ENCODE measurements around the gene SIL1.

SIL1 gene

DNA sequence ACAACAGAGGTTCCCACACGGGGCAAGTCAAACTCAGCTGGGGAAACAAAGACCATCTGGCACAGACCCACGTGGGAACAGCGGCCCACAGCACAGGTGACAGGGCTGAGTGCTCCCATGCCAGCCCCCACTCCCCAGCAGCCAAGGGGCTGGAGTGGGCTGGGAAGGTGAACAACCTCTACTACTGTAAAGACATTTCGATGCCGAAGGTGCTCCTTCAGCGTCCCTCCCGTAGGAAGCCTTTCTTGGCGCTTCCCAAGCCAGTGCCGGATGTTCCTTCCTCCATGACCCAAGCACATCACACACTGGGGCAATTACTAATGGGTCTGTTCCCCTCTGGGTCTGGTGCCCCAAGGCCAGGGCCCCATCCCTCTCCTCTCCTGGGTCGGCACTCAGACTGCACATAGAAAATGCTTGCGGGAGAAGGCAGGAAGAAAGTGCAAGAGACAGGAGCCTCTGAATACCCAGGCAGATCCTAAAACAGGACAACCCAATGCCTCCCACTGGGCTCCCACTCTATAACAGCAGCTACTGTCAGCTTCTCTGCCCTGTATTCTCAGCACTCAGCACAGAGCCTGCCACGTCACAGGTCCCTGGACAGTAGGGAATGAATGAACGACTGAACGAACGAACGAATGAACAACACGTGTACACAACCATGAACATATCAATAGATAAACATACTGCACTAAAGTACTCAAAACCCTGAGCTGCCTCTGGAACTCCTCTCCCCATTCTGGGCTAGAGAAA lies 246.0 kb downstream of the SIL1 start:
- no peak for DNase-seq

GRCh38 chr5:138951091-138951985 lies 246.8 kb downstream of the SIL1 start:
- DNase-seq = no peak

- DNase-seq = no peak
Measured at GRCh38 chr5:138950421-138951031, 247.6 kb downstream of the SIL1 start.

GRCh38 chr5:138949988-138950387 lies 248.2 kb downstream of the SIL1 start:
- DNase-seq = no peak

GRCh38 chr5:138949223-138949574 lies 249.0 kb downstream of the SIL1 start:
- DNase-seq = no peak

DNA sequence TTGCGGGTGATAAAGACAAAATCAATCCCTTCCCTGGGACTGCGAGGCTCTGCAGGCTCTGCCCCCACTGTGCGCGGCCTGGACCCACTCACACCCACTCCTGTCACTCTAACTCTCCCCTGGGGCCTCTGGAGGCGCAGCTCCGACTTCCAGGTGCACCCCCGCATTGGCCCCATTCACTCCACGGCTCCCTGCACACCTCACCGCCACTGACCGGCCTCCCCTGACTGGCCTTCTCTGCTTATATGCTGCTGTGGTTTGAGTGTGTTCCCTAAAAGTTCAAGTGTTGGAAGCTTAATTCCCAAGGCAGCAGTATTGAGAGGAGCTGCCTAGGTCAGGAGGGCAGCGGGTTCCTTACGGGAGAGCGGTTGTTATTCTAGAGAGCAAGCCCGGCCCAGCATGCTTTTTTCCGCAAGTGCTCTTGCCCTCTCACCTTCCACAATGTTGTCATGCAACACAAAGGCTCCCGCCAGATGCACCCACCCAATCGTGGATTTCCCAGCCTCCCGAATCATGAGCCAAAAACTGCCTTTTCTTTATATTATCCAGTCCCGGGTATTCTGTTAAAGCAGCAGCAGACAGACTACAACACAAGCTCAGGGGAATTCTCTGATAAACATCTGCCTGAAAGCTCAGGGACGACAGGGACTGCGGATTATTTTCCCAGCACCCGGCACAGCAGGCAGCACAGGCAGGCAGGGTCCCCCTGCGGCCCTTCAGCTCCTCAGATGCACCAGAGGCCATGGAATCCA lies 249.5 kb downstream of the SIL1 start:
- DNase-seq = no peak

DNA sequence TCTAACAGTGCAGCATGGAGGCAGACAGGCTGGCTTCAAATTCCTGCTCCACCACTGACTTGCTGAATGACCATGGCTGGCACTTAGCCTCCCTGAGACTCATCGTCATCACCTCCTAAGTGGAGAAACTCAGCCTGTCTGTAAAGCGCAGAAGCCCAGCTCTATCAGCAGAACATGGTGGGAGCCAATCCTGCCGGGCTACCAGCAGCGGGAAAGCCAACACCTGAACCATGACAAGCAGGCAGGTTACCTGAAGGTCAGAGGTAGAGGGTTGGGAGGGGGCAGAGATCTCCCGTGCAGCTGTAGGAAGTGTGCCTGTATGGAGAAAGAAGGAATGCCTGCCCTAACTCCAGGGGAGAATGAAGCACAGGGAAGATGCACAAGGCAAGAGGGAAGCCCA lies 250.4 kb downstream of the SIL1 start:
- DNase-seq = no peak

GRCh38 chr5:138946831-138947560 lies 251.2 kb downstream of the SIL1 start:
- peak; percentile 12 for DNase-seq

DNA sequence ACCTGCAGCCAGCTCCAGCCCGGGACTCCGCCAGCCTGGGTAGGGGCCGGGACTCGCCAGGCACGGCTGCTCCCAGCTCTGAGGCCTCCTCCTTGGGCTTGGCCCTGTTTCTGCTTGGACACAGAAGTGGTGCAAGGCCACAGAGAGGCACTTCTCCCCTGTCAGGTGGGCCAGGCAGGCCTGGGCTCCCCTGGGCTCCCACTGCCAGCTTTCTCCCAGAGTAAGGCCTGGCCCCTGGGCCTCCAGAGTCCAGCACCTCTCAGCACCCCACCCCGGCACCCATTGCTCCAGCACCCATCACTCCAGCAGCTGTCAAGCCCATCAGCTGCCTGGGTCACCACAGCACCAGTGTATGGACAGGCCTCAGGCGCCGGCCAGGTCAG lies 251.9 kb downstream of the SIL1 start:
- no peak for DNase-seq

GRCh38 chr5:138945421-138946240 lies 252.5 kb downstream of the SIL1 start:
- no peak for DNase-seq

DNA sequence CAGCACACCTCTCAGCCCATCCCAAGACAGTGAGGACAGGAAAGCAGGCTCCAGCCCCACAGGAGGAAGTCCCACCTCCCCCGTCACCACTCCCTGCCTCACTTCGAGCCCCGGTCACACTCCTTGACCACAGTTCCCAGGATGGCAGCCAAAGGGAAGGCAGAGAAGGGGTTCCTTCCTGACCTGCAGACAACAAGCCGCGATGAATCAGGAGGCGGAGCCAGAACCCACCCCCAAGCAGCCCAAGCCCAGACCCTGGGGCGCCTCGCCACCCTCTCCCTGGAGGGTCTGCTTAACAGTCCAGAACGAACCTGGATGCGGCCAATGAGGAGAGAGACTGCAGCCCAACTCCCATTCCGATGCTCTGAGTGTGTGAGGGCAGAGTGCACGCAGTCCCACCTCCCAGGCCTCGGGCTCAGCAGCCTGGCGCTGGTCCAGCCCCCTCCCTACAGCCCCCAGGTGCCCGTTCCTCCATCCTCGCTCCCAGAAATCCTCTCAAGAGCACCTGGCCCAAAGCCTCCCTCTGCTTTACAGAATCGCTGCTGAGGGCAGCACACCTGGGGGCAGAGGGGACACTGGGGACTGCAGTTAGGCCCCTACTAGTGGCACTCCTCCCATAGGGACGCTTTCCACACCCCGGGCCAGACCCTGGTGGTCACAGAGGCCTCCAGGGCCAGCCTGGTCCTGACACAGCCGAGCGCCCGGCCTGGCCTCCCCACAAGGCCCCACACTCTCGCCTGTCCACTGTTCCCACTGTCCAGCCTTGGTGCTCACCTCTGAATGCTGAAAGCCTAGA lies 253.4 kb downstream of the SIL1 start:
- no peak for DNase-seq

GRCh38 chr5:138943599-138944173 lies 254.5 kb downstream of the SIL1 start:
- DNase-seq = no peak

GRCh38 chr5:138942861-138943260 lies 255.3 kb downstream of the SIL1 start:
- DNase-seq = no peak

GRCh38 chr5:138942066-138942465 lies 256.1 kb downstream of the SIL1 start:
- no peak for DNase-seq

GRCh38 chr5:138938526-138938925 lies 259.6 kb downstream of the SIL1 start:
- DNase-seq = no peak

DNA sequence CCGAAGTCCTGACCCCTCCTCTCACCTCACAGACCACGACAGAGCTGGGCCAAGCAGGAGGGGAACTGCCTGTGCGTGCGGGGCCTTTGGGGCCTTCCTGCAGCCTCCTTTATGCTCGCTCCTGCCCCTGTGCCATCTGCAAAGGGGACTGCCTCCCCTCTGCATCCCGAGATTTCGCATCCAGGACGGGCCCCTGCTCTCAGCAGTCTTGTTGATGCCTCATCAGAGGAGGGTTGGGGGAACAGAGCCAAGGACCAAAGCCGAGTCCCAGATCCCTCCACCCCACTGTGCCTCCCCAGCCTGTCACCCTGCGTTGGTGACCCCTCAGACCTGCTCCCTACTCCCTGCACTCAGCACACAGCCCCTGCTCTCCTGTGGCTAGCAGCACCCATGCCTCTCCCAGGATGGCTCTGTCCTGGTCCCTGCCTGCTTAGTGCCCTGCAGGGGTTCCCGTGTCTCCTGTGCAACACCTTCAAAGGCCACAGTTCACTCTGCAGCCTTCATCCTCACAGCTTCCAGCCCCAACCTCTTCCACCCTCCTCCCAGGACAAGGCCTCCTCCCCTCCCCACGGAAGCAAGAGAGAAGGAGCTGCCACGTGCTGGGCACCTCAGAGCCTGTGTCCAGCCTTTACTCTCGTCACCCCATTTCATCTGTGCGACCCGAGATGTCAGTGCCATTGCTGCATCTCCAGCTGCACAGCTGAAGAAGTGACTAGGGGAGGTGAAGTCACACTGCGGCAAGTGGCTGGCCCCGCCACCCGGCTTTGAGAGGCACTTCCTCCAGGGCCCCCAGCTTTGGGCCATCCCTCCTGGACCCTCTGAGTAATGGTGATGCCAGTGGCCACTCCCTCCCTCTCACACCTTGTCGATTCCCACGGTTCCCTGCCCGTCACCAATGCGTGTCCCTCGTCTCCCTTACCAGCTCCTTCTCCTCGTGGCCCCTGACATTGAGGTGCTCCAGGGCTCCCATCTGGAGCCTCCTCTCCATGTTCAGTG lies 260.5 kb downstream of the SIL1 start:
- DNase-seq = no peak

DNA sequence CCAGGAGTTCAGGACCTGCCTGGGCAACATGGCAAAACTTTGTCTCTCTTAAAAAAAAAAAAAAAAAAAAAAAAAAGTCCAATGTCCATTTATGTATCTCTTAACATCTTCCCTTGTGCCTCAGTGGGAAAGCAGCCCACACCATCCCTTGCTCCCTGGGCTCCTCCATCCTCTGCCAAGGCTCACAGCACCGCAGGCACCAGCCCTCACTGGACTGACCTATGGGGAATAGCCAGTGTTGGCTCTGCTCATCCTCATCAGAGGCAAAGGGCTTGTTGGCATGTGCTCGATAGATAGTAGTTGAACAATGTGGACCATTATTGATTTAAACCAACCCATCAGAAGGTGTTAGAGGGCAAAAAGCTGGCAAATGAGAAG lies 261.2 kb downstream of the SIL1 start:
- no peak for DNase-seq

DNA sequence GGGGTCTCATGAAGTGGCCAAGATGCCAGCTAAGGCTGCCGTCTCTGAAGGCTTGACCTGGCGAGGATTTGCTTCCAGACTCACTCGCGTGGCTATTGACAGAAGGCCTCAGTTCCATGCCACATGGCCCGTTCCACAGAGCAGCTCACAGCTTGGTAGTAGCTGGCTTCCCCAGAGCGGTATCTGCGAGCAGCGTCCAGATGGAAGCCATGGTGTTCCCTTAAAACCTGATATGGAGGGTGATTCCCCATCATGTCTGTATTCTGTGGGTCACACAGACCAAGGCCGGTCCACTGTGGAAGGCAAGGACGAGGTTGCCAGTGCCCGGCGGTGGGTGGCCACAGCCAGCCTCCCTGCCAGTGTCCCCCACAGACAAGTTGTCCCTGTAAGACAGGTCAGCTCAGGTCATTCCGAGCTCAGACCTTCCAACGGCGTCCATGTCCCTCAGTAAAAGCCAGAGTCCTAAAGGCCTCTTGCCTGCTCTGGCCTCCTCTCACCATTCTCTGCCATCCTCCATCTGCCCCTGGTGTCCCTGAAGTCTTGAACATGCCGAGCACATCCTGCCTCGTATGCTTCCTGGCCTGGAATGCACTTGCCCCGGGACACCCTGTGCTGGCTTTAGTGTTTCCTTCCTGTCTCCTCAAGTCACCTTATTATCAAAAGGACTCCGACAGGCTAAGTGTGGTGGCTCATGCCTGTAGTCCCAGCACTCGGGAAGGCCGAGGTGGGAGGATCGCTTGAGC lies 261.8 kb downstream of the SIL1 start:
- DNase-seq = no peak

All from NCI-H510A treated with DMSO at 0.1 percent for 48 hours (cell line).